ENCODE results near the gene SLC25A3. TPM values are rescaled to one million over a fixed set of nuclear protein-coding genes. Genes with fewer than 3 reads are reported as not detected.

The SLC25A3 gene
- total RNA-seq, 4 donors from 2014 or later: 322 to 423 (median 392) TPM

- no peak for TF ChIP-seq CTCF (IDR thresholded peaks at IDR 0.05; ENCODE audit: low read depth)
These were observed 43.6 kb downstream of the SLC25A3 start for GRCh38 chr12:98637068-98637467.

GRCh38 chr12:98638009-98638408 is 44.5 kb downstream of the SLC25A3 start:
- TF ChIP-seq CTCF (IDR thresholded peaks at IDR 0.05; ENCODE audit: low read depth): no peak

GRCh38 chr12:98639491-98639890 is 46.0 kb downstream of the SLC25A3 start:
- no peak for TF ChIP-seq CTCF (IDR thresholded peaks at IDR 0.05; ENCODE audit: low read depth)

- TF ChIP-seq CTCF (IDR thresholded peaks at IDR 0.05; ENCODE audit: low read depth): no peak
These were observed 50.9 kb downstream of the SLC25A3 start for GRCh38 chr12:98644433-98644711.

GRCh38 chr12:98644712-98645571 is 51.5 kb downstream of the SLC25A3 start, which contains the start of the genes APAF1 and IKBIP:
Gene APAF1 (plus strand): TSS chr12:98645290. CDS start chr12:98648360, 3,070 bp downstream.
Gene IKBIP (minus strand): TSS chr12:98644788. CDS start chr12:98644701, 87 bp downstream.
- TF ChIP-seq CTCF (IDR thresholded peaks at IDR 0.05; ENCODE audit: low read depth): no peak

- TF ChIP-seq CTCF (IDR thresholded peaks at IDR 0.05; ENCODE audit: low read depth): no peak
These were observed 52.1 kb downstream of the SLC25A3 start for GRCh38 chr12:98645572-98646067.

GRCh38 chr12:98646294-98647090 is 53.0 kb downstream of the SLC25A3 start:
- TF ChIP-seq CTCF (IDR thresholded peaks at IDR 0.05; ENCODE audit: low read depth): no peak

Measured in subcutaneous adipose tissue (tissue), 4 donors.